ENCODE results near the gene LNP1.

LNP1 gene

DNA sequence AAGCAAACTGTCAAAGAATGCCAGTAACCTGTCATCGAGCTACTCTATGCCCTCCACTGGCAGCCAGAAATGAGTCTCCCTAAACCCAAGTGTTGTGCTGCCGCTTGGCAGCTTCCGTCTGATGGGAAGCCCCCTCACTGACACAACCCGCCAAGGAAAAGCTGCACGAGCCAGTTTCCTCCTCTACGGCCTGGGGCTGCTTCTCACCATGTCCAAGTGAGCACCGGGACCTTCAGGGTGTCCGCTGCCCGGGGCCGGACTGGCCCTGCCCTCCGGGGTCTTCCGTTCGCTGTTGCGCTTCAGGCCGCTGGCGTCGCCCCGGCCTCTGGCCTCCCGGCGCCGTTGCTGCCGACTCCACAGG lies 940 bp upstream of the LNP1 start:
- H3K4me1 ChIP-seq (ENCODE audit: control insufficient read depth, insufficient read depth, low read length, poor library complexity, severe bottlenecking), result peaks cover 6% of the 10 kb centered on the region
- peak overlapping the region; percentile 99 for H3K27ac ChIP-seq (ENCODE audit: low read depth, low read length, severe bottlenecking)
- H3K9me3 ChIP-seq (ENCODE audit: control insufficient read depth, low read length), result no peaks in the 10 kb centered on the region
- 0 to 1% methylated on average over 17 to 20 of the region's 22 CpGs for WGBS, 2 experiments (ENCODE audit: insufficient coverage in 2 of 2)
- peak overlapping the region; percentile 87 for H3K4me3 ChIP-seq (ENCODE audit: extremely low read depth, insufficient read depth, low read length, poor library complexity, severe bottlenecking)
- H3K36me3 ChIP-seq (ENCODE audit: control insufficient read depth, insufficient read depth, low read length), result peaks cover 5% of the 10 kb centered on the region

DNA sequence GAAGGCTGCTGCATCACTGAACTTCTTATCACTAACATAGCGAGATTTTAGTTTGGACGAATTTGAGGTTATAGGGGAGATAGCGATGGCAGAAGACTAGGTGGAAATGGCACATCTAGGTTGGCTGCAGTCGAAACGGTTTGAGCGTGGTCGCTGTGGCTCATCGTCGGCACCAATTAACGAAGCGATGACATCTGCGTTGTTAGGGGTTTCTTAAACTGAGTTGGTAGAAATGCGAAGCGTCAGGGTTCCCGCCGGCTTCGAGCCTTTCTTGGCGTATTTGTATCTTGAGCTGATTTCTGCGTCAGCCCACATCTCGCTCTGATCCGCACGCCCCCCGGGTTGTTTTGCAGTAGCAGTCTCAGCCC lies 319 bp downstream of the LNP1 start:
- H3K4me3 ChIP-seq (ENCODE audit: extremely low read depth, insufficient read depth, low read length, poor library complexity, severe bottlenecking), result peak overlapping the region; percentile 87
- H3K4me1 ChIP-seq (ENCODE audit: control insufficient read depth, insufficient read depth, low read length, poor library complexity, severe bottlenecking), result peaks cover 6% of the 10 kb centered on the region
- H3K9me3 ChIP-seq (ENCODE audit: control insufficient read depth, low read length), result peaks cover under 1% of the 10 kb centered on the region
- peaks cover 11% of the 10 kb centered on the region for H3K36me3 ChIP-seq (ENCODE audit: control insufficient read depth, insufficient read depth, low read length)
- peak overlapping the region; percentile 99 for H3K27ac ChIP-seq (ENCODE audit: low read depth, low read length, severe bottlenecking)
- 1 to 4% methylated on average over 18 to 23 of the region's 23 CpGs for WGBS, 2 experiments (ENCODE audit: insufficient coverage in 2 of 2)

DNA sequence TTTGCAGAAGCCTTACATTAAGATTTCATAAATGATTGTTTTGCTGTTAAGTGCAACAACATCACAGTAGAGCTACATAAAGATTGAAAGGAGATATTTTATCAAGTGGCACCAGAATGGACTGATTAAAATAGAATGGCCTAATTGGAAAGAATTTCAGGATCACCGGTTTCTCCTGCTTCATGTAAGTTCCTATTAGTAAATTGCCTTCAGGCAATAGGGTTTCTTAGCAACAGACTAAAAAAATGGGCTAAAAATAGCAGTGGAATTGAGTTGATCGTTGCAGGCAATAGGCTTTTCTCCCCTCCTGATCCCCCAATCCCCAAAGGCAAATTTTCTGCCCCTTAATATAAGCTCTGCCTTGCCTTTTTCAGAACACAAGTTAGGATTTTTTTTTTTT lies 917 bp downstream of the LNP1 start:
- Histone ChIP-seq H3K4me3 (ENCODE audit: extremely low read depth, insufficient read depth, low read length, poor library complexity, severe bottlenecking) (peak overlapping the region; percentile 87), H3K9me3 (ENCODE audit: control insufficient read depth, low read length) (peaks cover 6% of the 10 kb centered on the region), H3K4me1 (ENCODE audit: control insufficient read depth, insufficient read depth, low read length, poor library complexity, severe bottlenecking) (peaks cover 6% of the 10 kb centered on the region), H3K27ac (ENCODE audit: low read depth, low read length, severe bottlenecking) (peak overlapping the region; percentile 99), H3K36me3 (ENCODE audit: control insufficient read depth, insufficient read depth, low read length) (peaks cover 11% of the 10 kb centered on the region)
- WGBS, 2 experiments (ENCODE audit: insufficient coverage in 2 of 2), result 0% methylated on average over 1 of the region's 2 CpGs

DNA sequence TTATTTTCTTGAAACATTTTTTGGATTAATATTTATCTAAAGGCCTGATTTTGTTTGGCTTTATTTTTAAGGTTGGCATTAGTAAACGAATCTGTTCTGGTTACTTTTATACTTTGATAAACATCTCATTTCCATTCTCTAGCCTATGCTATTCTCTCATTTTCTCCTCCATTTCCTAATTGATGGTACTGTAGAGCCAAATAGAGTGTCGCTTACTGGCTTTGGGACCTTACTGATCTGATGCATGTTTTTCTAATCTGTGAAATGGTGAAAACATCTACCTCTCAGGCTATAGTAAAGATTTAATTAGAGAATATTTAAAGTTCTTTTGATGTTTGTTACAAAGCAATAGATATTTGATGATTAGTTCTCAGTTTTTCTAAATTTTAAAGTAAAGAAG lies 1.6 kb downstream of the LNP1 start:
- no CpG with 5 or more reads among the region's 2 CpGs for WGBS, 2 experiments (ENCODE audit: insufficient coverage in 2 of 2)
- peak overlapping the region; percentile 99 for H3K27ac ChIP-seq (ENCODE audit: low read depth, low read length, severe bottlenecking)

DNA sequence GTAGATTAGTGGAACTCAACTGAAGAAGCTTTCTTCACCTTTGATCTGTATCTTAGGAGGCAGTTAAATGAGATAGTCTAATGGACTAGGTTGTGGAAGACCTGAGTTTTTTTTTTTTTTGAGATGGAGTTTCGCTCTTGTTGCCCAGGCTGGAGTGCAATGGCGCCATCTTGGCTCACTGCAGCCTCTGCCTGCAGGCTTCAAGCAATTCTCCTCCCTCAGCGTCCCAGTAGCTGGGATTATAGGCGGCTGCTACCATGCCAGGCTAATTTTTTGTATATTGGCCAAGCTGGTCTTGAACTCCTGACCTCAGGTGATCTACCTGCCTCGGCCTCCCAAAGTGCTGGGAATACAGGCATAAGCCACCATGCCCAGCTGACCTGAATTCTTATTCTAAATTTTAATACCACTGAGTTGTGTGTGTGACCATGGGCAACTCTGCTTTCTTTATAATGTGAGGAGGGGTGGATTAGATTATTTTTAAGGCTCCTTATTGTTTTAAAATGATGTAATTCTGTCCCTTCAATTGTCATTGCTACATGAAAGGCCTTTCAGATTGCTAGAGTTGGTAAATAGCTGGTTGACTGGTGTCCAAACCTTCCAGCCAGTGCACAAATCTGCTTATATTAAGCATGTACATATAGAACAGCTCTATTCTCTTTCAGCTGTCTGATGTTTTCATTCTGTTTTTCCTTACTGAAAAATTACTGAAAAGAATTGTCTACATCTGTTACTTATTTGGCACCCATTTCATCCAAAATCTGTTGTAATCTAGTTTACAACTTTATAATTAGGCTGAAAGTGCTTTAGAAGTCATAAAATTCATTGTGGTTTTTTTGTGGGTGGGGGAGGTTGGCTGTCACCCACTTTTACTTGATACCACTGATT lies 2.3 kb downstream of the LNP1 start:
- peaks cover 6% of the 10 kb centered on the region for H3K4me1 ChIP-seq (ENCODE audit: control insufficient read depth, insufficient read depth, low read length, poor library complexity, severe bottlenecking)
- WGBS, 2 experiments (ENCODE audit: insufficient coverage in 2 of 2), result 48 to 52% methylated on average over 3 to 4 of the region's 5 CpGs
- peaks cover 12% of the 10 kb centered on the region for H3K36me3 ChIP-seq (ENCODE audit: control insufficient read depth, insufficient read depth, low read length)
- peaks cover 9% of the 10 kb centered on the region for H3K9me3 ChIP-seq (ENCODE audit: control insufficient read depth, low read length)
- no peak overlapping the region for H3K27ac ChIP-seq (ENCODE audit: low read depth, low read length, severe bottlenecking)
- H3K4me3 ChIP-seq (ENCODE audit: extremely low read depth, insufficient read depth, low read length, poor library complexity, severe bottlenecking), result peak overlapping the region; percentile 87

More for the DNA sequence above, 1.6 kb downstream of the LNP1 start:
- peaks cover 6% of the 10 kb centered on the region for H3K4me1 ChIP-seq (ENCODE audit: control insufficient read depth, insufficient read depth, low read length, poor library complexity, severe bottlenecking)
- H3K4me3 ChIP-seq (ENCODE audit: extremely low read depth, insufficient read depth, low read length, poor library complexity, severe bottlenecking), result peak overlapping the region; percentile 87
- H3K9me3 ChIP-seq (ENCODE audit: control insufficient read depth, low read length), result peaks cover 9% of the 10 kb centered on the region
- H3K36me3 ChIP-seq (ENCODE audit: control insufficient read depth, insufficient read depth, low read length), result peaks cover 7% of the 10 kb centered on the region

DNA sequence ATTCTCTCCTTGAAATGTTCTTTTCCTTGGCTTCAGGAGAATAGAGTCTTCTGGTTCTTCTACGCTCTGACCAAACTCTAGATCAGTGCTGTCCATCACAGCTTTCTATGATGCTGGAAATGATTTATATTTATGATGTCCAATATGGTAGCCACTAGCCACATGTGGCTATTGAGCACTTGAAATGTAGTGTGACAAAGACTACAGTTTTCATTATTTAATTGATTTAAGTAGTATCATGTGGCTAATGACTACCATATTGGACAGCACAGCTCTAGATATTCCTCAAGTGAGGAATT lies 2.9 kb downstream of the LNP1 start:
- H3K4me1 ChIP-seq (ENCODE audit: control insufficient read depth, insufficient read depth, low read length, poor library complexity, severe bottlenecking), result peaks cover 6% of the 10 kb centered on the region
- no CpG with 5 or more reads among the region's 1 CpG for WGBS, 2 experiments (ENCODE audit: insufficient coverage in 2 of 2)
- H3K27ac ChIP-seq (ENCODE audit: low read depth, low read length, severe bottlenecking), result no peak overlapping the region
- H3K4me3 ChIP-seq (ENCODE audit: extremely low read depth, insufficient read depth, low read length, poor library complexity, severe bottlenecking), result peak overlapping the region; percentile 87
- H3K9me3 ChIP-seq (ENCODE audit: control insufficient read depth, low read length), result peaks cover 9% of the 10 kb centered on the region
- peaks cover 16% of the 10 kb centered on the region for H3K36me3 ChIP-seq (ENCODE audit: control insufficient read depth, insufficient read depth, low read length)

DNA sequence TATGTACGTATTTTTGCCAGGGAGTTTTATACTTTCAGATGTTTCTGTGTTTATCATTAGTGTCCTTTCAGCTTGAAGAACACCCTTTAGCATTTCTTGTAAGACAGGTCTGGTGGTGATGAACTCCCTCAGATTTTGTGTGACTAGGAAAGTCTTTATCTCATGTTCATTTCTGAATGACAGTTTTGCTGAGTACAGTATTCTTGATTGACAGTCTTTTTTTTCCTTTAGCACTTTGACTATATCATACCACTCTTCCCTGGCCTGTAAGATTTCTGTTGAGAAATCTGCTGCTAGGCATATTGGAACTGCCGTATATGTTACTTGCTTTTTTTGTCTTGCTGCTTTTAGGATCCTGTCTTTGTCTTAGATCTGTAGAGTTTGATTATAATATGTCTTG lies 5.8 kb downstream of the LNP1 start:
- 83 to 100% methylated on average over 1 of the region's 2 CpGs for WGBS, 2 experiments (ENCODE audit: insufficient coverage in 2 of 2)
- H3K4me1 ChIP-seq (ENCODE audit: control insufficient read depth, insufficient read depth, low read length, poor library complexity, severe bottlenecking), result no peaks in the 10 kb centered on the region
- no peak overlapping the region for H3K27ac ChIP-seq (ENCODE audit: low read depth, low read length, severe bottlenecking)
- H3K36me3 ChIP-seq (ENCODE audit: control insufficient read depth, insufficient read depth, low read length), result peaks cover 29% of the 10 kb centered on the region
- H3K4me3 ChIP-seq (ENCODE audit: extremely low read depth, insufficient read depth, low read length, poor library complexity, severe bottlenecking), result no peak overlapping the region
- peaks cover 9% of the 10 kb centered on the region for H3K9me3 ChIP-seq (ENCODE audit: control insufficient read depth, low read length)

DNA sequence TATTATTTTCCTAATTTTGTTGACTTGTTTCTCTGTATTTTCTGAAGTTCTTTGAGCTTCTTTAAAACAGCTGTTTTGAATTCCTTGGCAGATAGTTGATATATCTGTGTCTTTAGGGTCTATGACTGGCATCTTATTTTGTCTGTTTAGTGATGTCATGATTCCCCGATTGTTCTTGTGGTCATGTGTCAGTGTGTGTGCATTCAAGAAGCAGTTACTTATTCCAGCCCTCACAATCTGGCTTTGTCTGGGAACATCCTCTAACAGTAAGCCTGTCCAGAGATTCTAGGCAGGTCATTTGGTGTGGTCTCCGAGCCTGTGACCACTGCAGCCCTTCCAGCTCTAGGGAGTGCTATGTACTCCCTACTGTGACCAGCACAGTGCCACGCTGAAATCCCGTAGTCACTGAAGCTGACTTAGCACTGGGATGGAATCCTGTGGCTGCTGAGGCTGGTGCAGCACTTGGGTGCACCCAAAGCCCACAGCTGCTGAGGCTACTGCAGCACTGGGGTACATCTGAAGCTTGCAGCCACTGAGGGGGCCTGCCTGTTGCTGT lies 6.7 kb downstream of the LNP1 start:
- Histone ChIP-seq H3K9me3 (ENCODE audit: control insufficient read depth, low read length) (peaks cover 9% of the 10 kb centered on the region), H3K27ac (ENCODE audit: low read depth, low read length, severe bottlenecking) (no peak overlapping the region), H3K36me3 (ENCODE audit: control insufficient read depth, insufficient read depth, low read length) (peaks cover 29% of the 10 kb centered on the region), H3K4me1 (ENCODE audit: control insufficient read depth, insufficient read depth, low read length, poor library complexity, severe bottlenecking) (no peaks in the 10 kb centered on the region), H3K4me3 (ENCODE audit: extremely low read depth, insufficient read depth, low read length, poor library complexity, severe bottlenecking) (no peak overlapping the region)
- 81 to 91% methylated on average over 3 of the region's 4 CpGs for WGBS, 2 experiments (ENCODE audit: insufficient coverage in 2 of 2)

DNA sequence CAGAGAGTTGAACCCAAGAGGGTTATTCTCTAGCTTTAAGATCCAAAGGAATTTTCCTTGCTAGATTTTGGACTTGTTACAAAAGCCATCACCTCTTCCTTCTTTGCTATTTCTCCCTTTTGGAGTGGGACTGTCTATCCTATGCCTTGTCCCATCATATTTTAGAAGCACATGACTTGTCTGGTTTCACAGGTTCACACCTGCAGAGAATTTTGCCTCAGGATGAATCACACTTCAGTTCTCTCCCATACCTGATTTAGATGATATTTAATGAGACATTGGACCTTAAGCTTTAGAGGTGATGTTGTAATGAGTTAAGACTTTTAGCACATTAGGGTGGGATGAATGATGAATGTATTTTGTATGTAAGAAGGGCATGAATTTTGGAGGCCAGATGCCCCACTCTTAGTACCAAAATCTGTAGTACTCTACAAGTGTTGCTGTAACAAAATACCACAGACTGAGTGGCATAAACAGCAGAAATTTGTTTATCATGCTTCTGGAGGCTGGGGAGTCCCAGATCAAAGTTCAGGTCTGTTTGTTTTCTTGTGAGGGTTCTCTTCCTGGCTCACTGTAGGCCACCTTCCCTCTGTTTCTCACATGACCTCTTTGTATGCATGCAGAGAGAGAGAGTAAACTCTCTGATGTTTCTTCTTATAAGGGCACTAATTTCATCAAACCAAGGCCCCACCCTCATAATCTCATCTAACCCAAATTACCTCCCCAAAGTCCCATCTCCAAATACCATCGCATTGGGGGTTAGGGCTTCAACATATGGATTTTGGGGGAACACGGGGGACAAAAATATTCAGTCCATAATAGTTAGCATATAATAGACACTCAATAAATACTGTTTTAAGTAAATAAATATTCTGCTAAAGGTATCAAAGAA lies 10.0 kb downstream of the LNP1 start:
- Histone ChIP-seq H3K9me3 (ENCODE audit: control insufficient read depth, low read length) (peaks cover 9% of the 10 kb centered on the region), H3K4me1 (ENCODE audit: control insufficient read depth, insufficient read depth, low read length, poor library complexity, severe bottlenecking) (no peaks in the 10 kb centered on the region), H3K36me3 (ENCODE audit: control insufficient read depth, insufficient read depth, low read length) (peaks cover 23% of the 10 kb centered on the region), H3K4me3 (ENCODE audit: extremely low read depth, insufficient read depth, low read length, poor library complexity, severe bottlenecking) (no peak overlapping the region), H3K27ac (ENCODE audit: low read depth, low read length, severe bottlenecking) (no peak overlapping the region)
- no CpG with 5 or more reads among the region's 2 CpGs for WGBS, 2 experiments (ENCODE audit: insufficient coverage in 2 of 2)

DNA sequence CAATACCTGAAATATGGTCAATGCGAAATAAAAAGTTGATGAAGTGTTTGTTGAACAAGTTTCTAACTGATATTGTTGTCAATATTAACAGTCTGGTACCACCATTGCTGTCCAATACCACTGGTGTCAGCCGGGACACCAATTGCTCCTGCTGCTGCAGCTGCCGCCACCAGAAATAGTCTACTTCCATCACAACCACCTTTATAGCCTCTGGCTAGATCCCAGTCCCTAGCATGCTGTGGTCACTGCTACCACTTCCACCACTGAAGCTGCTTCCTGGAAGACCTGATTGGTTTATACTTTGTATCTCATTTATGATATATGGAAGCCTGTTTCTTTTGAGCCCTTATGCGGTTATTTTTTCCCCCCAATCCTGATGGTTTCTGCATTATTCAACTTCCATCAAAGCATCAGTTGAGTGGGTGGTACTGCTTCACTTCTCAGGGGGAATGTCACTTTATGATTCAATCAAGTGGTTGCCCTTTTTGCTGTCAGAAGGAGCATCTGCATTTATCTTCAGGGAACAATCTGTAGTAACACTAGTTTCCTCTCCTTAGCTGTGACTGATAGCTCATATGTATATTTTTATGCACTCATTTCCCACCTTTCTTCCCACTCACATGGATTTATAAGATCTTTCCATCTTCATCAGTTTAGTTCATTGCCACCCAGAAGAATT lies 11.7 kb downstream of the LNP1 start:
- 100% methylated on average over 2 of the region's 4 CpGs for WGBS, 2 experiments (ENCODE audit: insufficient coverage in 2 of 2)
- no peaks in the 10 kb centered on the region for H3K4me1 ChIP-seq (ENCODE audit: control insufficient read depth, insufficient read depth, low read length, poor library complexity, severe bottlenecking)

More for the DNA sequence above, 11.7 kb downstream of the LNP1 start:
- H3K4me3 ChIP-seq (ENCODE audit: extremely low read depth, insufficient read depth, low read length, poor library complexity, severe bottlenecking), result no peak overlapping the region
- H3K36me3 ChIP-seq (ENCODE audit: control insufficient read depth, insufficient read depth, low read length), result peaks cover 22% of the 10 kb centered on the region
- H3K9me3 ChIP-seq (ENCODE audit: control insufficient read depth, low read length), result no peaks in the 10 kb centered on the region
- no peak overlapping the region for H3K27ac ChIP-seq (ENCODE audit: low read depth, low read length, severe bottlenecking)
